ENCODE data around the gene KNDC1. TPM values are rescaled to one million over a fixed set of nuclear protein-coding genes. Genes with fewer than 3 reads are reported as not detected.

The KNDC1 gene
- total RNA-seq, 4 donors from 2014 or later = 2.1 to 9.3 (median 3.5) TPM

DNA sequence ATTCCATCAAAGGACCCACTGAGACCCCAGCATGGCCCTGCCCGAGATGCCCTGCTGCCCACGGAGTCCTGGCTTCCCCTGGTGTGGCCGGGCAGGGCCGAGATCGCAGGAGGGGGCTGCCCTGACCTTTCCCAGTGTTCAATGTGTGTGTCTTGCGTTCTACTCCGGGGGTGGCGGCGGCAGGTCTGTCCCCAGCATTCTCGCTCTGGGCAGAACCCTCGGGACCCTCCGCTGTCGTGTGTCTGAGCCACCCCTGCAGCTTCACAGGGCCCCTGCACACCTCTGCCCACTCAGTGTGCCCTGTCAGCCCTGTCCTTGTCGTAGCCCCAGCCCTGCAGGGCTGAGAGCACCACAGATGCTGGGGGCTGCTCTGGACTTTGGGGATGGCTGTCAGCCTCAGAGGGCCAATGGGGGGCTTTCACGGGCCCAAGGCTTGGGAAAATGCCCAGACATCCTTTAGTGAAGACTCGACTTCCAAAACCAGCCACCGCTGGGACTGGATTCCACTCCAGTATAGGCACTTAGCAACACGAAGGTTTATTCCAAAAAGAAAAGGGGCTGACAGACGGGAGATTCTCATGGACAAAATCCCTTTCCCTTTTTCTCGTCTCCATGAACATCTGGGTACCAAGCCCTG, 30.0 kb upstream of the KNDC1 start:
- DNase-seq = no peak
- WGBS, 2 donors = 42 to 75% methylated on average over 7 to 20 of the region's 20 CpGs
- intact Hi-C loops (cut with DNase I) = loop anchor here (10.0 kb wide), 2 partner anchors 225 to 475 kb away; no protein-coding TSS in a partner anchor

DNA sequence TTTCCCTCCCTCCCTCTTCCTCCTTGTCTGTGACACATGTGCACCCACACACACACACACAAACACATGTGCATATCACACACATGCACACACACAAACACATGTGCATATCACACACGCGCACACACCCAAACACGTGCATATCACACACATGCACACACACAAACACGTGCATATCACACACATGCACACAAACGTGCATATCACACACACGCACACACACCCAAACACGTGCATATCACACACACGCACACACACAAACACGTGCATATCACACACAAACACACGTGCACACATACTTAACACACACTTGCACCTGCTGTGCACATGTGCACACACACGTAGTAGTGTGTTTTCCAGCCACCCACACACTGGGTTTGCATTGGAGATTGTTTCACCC, 29.4 kb upstream of the KNDC1 start:
- DNase-seq = no peak
- no peak for TF ChIP-seq POLR2A (IDR thresholded peaks at IDR 0.05)
- TF ChIP-seq, protein P1, sequence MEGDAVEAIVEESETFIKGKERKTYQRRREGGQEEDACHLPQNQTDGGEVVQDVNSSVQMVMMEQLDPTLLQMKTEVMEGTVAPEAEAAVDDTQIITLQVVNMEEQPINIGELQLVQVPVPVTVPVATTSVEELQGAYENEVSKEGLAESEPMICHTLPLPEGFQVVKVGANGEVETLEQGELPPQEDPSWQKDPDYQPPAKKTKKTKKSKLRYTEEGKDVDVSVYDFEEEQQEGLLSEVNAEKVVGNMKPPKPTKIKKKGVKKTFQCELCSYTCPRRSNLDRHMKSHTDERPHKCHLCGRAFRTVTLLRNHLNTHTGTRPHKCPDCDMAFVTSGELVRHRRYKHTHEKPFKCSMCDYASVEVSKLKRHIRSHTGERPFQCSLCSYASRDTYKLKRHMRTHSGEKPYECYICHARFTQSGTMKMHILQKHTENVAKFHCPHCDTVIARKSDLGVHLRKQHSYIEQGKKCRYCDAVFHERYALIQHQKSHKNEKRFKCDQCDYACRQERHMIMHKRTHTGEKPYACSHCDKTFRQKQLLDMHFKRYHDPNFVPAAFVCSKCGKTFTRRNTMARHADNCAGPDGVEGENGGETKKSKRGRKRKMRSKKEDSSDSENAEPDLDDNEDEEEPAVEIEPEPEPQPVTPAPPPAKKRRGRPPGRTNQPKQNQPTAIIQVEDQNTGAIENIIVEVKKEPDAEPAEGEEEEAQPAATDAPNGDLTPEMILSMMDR (IDR thresholded peaks at IDR 0.05) = no peak
- Histone ChIP-seq H3K4me1 (peaks cover 0 to 4% of the 10 kb centered on the region in 2 donors), H3K27me3 (no peaks in the 10 kb centered on the region), H3K36me3 (no peaks in the 10 kb centered on the region), H3K27ac (no peak overlapping the region), H3K4me3 (replicated peaks in 1 of 3) (no peak overlapping the region), H3K9me3 (no peaks in the 10 kb centered on the region)
- WGBS, 2 donors = 88 to 89% methylated on average over 11 of the region's 11 CpGs
- intact Hi-C loops (cut with DNase I) = no loop called here

More for the DNA sequence above, 30.0 kb upstream of the KNDC1 start:
- Histone ChIP-seq H3K27me3 (no peaks in the 10 kb centered on the region), H3K4me1 (peaks cover 0 to 4% of the 10 kb centered on the region in 2 donors), H3K9me3 (no peaks in the 10 kb centered on the region), H3K36me3 (no peaks in the 10 kb centered on the region), H3K4me3 (replicated peaks in 1 of 3) (no peak overlapping the region), H3K27ac (no peak overlapping the region)
- TF ChIP-seq, protein P1 (IDR thresholded peaks at IDR 0.05) = no peak
- TF ChIP-seq POLR2A (IDR thresholded peaks at IDR 0.05) = no peak

- Histone ChIP-seq H3K27ac (no peak overlapping the region), H3K4me1 (peaks cover 0 to 4% of the 10 kb centered on the region in 2 donors), H3K27me3 (no peaks in the 10 kb centered on the region), H3K9me3 (no peaks in the 10 kb centered on the region), H3K4me3 (replicated peaks in 1 of 3) (no peak overlapping the region), H3K36me3 (no peaks in the 10 kb centered on the region)
- DNase-seq = no peak
- TF ChIP-seq, protein P1 (IDR thresholded peaks at IDR 0.05) = no peak
- TF ChIP-seq POLR2A (IDR thresholded peaks at IDR 0.05) = no peak
- 66 to 67% methylated on average over 15 to 16 of the region's 18 CpGs for WGBS, 2 donors
- intact Hi-C loops (cut with DNase I) = no loop called here
Measured at GRCh38 chr10:133131053-133131452, 29.0 kb upstream of the KNDC1 start.

DNA sequence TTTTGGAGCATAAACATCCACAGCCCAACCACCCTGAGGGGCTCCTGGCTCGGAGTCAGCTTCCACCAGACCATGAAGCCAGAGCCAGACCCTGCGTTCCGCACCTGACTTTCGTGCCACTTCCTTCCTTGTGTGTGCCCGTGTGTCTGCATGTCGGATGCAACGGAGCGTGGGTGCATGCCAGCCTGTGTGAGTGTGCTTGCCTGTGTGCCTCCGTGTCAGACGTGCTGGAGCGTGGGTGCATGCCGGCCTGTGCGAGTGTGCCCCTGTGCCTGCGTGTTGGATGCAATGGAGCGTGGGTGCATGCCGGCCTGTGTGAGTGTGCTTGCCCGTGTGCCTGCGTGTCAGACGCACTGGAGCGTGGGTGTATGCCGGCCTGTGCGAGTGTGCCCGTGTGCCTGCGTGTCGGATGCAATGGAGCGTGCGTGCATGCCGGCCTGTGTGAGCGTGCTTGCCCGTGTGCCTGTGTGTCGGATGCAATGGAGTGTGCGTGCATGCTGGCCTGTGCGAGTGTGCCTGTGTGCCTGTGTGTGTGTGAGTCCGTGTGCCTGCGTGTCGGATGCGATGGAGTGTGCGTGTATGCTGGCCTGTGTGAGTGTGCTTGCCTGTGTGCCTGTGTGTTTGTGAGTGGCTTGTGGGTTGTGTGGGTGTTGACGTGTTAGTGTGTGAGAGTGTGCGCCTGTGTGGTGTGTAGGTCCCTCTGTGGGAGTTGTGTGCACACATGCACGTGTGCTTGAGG, 28.1 kb upstream of the KNDC1 start:
- peaks cover 0 to 4% of the 10 kb centered on the region in 2 donors for H3K4me1 ChIP-seq
- H3K36me3 ChIP-seq = no peaks in the 10 kb centered on the region
- DNase-seq = peak; percentile 43 to 53
- no peaks in the 10 kb centered on the region for H3K9me3 ChIP-seq
- H3K27me3 ChIP-seq = no peaks in the 10 kb centered on the region
- no peak overlapping the region for H3K27ac ChIP-seq
- intact Hi-C loops (cut with DNase I) = no loop called here
- TF ChIP-seq POLR2A (IDR thresholded peaks at IDR 0.05) = no peak
- TF ChIP-seq, protein P1 (IDR thresholded peaks at IDR 0.05) = no peak
- H3K4me3 ChIP-seq (replicated peaks in 1 of 3) = no peak overlapping the region
- 54 to 67% methylated on average over 30 to 41 of the region's 41 CpGs for WGBS, 2 donors
